GM12873 (cell line): ENCODE data around the gene AMZ1.

Source experiments
- CTCF ChIP-seq: IDR thresholded peaks from 2 replicates; pipeline ENCODE4 v1.5.1; 2012; ENCODE audit warnings: low read depth, mild to moderate bottlenecking, moderate library complexity, low read length, control low read depth; ENCODE audit not compliant: insufficient read depth; ENCODE audit errors: missing control alignments

AMZ1 gene

GRCh38 chr7:2754912-2755311 is 66.9 kb downstream of the AMZ1 start:
- TF ChIP-seq CTCF, result no peak

GRCh38 chr7:2755531-2755930 is 67.5 kb downstream of the AMZ1 start:
- no peak for TF ChIP-seq CTCF

- TF ChIP-seq CTCF, result no peak
These were observed 69.4 kb downstream of the AMZ1 start for GRCh38 chr7:2757361-2757903.

- TF ChIP-seq CTCF, result no peak
These were observed 70.1 kb downstream of the AMZ1 start for GRCh38 chr7:2757904-2758672.

GRCh38 chr7:2758673-2759616 is 70.9 kb downstream of the AMZ1 start:
- no peak for TF ChIP-seq CTCF

- no peak for TF ChIP-seq CTCF
These were observed 71.7 kb downstream of the AMZ1 start for GRCh38 chr7:2759736-2760097.
